Measurements from ENCODE around the gene HSPA2.
"Not testable (repeated sequence)": the region's sequence is repeated elsewhere in the genome, so short reads cannot be mapped to it uniquely, and the experiment has no call there.

Gene HSPA2

DNA sequence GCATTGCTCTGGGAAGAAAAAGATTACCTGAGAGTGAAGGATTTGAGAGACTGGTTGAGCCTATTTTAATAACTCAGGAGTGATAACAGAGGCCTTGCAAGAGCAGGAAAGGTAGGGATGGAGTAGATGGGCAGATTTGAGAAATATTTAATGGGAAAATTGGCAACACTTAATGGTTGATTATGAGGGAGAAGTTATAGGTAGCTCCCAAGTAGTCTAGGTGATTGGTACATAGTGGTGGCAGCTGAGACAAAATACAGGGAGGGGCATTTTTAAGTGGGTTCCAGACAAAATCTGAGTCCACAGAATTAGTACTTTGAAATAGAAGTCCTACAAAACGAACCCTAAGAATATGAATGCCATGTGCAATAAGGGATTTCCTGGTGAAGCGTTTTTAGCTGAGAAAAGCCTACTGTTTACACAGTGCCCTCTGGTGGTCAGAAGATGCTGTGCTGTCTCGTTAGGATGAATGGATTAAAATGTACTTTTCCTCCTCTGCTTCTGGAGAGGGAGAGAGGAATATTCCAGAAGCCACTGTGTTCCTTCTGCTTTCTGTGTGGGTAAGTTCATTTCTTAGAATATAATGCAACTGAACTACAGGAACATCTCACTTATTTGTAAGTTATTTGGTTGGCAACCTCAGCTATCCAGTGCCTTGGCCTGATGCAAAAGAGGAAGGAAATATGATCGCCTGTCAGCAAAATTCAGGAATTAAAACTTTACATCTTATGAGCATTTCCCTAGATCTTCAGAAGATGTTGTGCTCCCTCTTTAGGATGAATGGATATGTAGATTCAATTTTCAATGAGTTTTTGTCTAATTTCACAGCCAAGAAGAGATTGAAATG is 29.5 kb upstream of the HSPA2 start:
- in situ Hi-C loops (cut with MboI; ENCODE audit: low sequenced_read_pairs, unreplicated experiment) = no loop called here
- TF ChIP-seq, protein P1, sequence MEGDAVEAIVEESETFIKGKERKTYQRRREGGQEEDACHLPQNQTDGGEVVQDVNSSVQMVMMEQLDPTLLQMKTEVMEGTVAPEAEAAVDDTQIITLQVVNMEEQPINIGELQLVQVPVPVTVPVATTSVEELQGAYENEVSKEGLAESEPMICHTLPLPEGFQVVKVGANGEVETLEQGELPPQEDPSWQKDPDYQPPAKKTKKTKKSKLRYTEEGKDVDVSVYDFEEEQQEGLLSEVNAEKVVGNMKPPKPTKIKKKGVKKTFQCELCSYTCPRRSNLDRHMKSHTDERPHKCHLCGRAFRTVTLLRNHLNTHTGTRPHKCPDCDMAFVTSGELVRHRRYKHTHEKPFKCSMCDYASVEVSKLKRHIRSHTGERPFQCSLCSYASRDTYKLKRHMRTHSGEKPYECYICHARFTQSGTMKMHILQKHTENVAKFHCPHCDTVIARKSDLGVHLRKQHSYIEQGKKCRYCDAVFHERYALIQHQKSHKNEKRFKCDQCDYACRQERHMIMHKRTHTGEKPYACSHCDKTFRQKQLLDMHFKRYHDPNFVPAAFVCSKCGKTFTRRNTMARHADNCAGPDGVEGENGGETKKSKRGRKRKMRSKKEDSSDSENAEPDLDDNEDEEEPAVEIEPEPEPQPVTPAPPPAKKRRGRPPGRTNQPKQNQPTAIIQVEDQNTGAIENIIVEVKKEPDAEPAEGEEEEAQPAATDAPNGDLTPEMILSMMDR (IDR thresholded peaks at IDR 0.05; ENCODE audit: borderline replicate concordance, control extremely low read depth, extremely low read depth, insufficient read depth, missing control alignments) = peak; percentile 92
- DNase-seq (ENCODE audit: low spot score) = peak; percentile 46

DNA sequence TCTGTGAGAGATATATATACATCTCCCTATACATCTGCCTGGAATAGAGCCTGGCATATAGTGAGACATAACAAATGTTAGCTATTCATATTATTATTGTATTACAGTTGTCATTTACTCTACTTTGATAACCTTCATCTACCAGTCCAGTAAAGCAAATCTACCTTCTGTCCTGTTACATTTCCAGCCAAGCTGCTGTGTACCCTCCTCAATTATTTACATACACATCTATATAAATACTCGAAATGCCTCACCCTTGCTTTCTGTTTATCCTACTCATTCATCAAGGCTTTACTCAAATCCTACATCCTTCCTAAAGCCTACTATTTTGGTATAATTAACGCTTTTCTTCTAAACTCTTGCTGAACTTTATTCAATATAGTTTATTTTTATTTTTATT is 27.3 kb upstream of the HSPA2 start:
- in situ Hi-C loops (cut with MboI; ENCODE audit: low sequenced_read_pairs, unreplicated experiment) = no loop called here
- TF ChIP-seq, protein P1 (IDR thresholded peaks at IDR 0.05; ENCODE audit: borderline replicate concordance, control extremely low read depth, extremely low read depth, insufficient read depth, missing control alignments) = no peak

DNA sequence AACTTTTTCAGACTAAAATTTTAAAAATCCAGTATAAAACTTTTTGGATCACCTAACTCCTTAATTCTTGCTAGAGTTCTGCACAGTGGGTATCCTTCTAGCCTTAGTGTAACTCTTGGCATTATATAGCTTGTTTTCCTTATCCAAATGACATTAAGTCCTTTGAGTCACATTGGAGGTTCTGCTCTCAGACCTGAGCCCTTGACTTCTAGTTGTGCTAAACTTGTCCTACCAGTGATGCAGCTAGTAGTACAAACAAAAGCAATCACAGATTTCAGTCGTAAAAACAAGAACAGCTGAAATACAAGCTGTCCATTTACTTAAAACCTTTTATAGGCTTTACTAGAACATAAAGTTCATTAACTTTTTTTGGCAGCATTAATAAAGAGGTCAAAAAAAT is 25.5 kb upstream of the HSPA2 start:
- TF ChIP-seq, protein P1 (IDR thresholded peaks at IDR 0.05; ENCODE audit: borderline replicate concordance, control extremely low read depth, extremely low read depth, insufficient read depth, missing control alignments) = no peak
- no peak for DNase-seq (ENCODE audit: low spot score)
- in situ Hi-C loops (cut with MboI; ENCODE audit: low sequenced_read_pairs, unreplicated experiment) = no loop called here

More for the DNA sequence above, 27.3 kb upstream of the HSPA2 start:
- DNase-seq (ENCODE audit: low spot score) = no peak

DNA sequence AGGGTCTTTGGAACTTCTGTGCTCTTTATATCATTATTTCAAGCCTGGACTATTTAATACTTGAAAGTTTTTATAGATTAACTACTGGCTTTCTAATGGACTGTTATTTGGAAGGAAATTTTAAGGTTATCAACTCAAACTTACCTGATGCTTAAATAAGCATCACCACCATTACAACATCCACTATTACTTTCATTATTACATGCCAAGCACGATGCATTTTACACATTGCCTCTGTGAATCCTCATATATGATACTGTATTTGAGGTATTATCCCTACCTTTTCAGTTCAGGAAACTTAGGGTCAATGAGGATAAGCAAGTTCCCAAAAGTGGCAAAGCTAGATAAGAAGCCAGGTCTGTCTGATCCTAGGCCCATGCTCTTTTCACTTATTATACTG is 23.6 kb upstream of the HSPA2 start:
- in situ Hi-C loops (cut with MboI; ENCODE audit: low sequenced_read_pairs, unreplicated experiment) = no loop called here
- TF ChIP-seq, protein P1 (IDR thresholded peaks at IDR 0.05; ENCODE audit: borderline replicate concordance, control extremely low read depth, extremely low read depth, insufficient read depth, missing control alignments) = no peak
- DNase-seq (ENCODE audit: low spot score) = no peak

DNA sequence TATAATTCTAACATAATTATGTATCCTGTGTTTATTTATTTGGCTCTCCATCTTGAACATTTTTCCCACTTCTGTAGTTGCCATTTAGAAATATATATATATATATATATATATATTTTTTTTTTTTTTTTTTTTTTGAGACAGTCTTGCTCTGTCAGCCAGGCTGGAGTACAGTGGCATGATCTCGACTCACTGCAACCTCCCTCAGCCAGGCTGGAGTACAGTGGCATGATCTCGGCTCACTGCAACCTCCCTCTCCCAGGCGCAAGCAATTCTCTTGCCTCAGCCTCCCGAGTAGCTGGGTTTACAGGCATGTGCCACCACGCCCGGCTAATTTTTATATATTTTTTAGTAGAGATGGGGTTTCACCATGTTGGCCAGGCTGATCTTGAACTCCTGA is 22.9 kb upstream of the HSPA2 start:
- in situ Hi-C loops (cut with MboI; ENCODE audit: low sequenced_read_pairs, unreplicated experiment) = not testable (repeated sequence)

DNA sequence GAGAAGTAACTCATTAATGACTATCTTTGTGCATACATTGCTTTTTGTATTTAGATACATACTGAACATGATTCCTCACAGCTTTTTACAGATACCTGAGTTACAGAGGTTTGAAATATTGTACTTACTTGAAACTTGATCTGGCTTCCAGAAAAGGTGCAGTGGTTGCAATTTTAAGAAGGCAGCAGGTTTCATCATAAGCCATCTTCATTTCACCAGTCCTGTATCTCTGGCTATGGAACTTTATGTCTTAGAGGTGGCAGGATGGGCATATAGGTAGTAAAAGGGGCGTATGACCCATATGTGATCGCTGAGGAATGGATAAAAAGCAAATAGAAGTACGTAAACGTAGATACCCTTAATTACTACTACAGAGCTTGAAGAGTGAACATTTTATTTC is 22.3 kb upstream of the HSPA2 start:
- TF ChIP-seq, protein P1 (IDR thresholded peaks at IDR 0.05; ENCODE audit: borderline replicate concordance, control extremely low read depth, extremely low read depth, insufficient read depth, missing control alignments) = no peak
- no peak for DNase-seq (ENCODE audit: low spot score)
- in situ Hi-C loops (cut with MboI; ENCODE audit: low sequenced_read_pairs, unreplicated experiment) = no loop called here

More for the DNA sequence above, 22.9 kb upstream of the HSPA2 start:
- DNase-seq (ENCODE audit: low spot score) = not testable (repeated sequence)

DNA sequence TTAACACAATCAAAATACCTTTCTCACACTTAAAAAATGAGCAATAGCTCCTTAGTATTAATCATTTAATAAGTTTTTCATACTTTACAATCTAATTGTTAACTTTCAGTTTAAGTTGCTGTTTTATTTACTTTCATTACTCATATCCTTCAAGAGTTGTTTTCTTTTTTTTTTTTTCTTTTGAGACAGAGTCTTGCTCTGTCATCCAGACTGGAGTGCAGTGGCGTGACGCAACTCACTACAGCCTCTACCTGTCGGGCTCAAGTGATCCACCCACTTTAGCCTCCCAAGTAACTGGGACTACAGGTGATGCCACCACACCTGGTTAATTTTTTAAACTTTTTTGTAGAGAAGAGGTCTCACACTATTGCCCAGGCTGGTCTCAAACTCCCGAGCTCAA is 19.8 kb upstream of the HSPA2 start:
- TF ChIP-seq, protein P1 (IDR thresholded peaks at IDR 0.05; ENCODE audit: borderline replicate concordance, control extremely low read depth, extremely low read depth, insufficient read depth, missing control alignments) = no peak
- no peak for DNase-seq (ENCODE audit: low spot score)

More for the DNA sequence above, 19.8 kb upstream of the HSPA2 start:
- in situ Hi-C loops (cut with MboI; ENCODE audit: low sequenced_read_pairs, unreplicated experiment) = no loop called here

All from GM13976 (cell line).